Measurements from ENCODE around the gene OR10A3. TPM values are rescaled to one million over a fixed set of nuclear protein-coding genes. Genes with fewer than 3 reads are reported as not detected.
A peak's percentile ranks its signal among the peaks of the same experiment; 100 is the strongest.

The OR10A3 gene
- total RNA-seq, 1 donor from 2014 or later, result not detected

GRCh38 chr11:7909585-7910285, 31.8 kb downstream of the OR10A3 start:
- H3K27me3 Mint-ChIP-seq (ENCODE audit: low read depth, unreplicated experiment), result no peaks in the 10 kb centered on the region
- Histone ChIP-seq H3K9ac (ENCODE audit: low read length) (no peak overlapping the region), H2AFZ (ENCODE audit: low read depth, low read length) (no peak overlapping the region), H3K4me2 (ENCODE audit: low read length) (no peak overlapping the region), H4K20me1 (ENCODE audit: insufficient read depth, low read length) (no peaks in the 10 kb centered on the region), H3K79me2 (ENCODE audit: insufficient read depth, low read length) (no peaks in the 10 kb centered on the region), H3K9me3 (ENCODE audit: insufficient read depth, low read depth, low read length) (no peaks in the 10 kb centered on the region), H3K27me3 (ENCODE audit: insufficient read depth, low read length) (no peaks in the 10 kb centered on the region), H3K36me3 (ENCODE audit: insufficient read depth, low read length) (no peaks in the 10 kb centered on the region), H3K4me3 (ENCODE audit: insufficient read depth, low read depth, low read length) (no peak overlapping the region), H3K27ac (ENCODE audit: low read depth, low read length) (no peak overlapping the region), H3K4me1 (ENCODE audit: insufficient read depth, low read length) (peaks cover 4% of the 10 kb centered on the region)
- H3K36me3 Mint-ChIP-seq (ENCODE audit: low read depth, unreplicated experiment), result no peaks in the 10 kb centered on the region
- peaks cover 30% of the 10 kb centered on the region for H3K4me1 Mint-ChIP-seq (ENCODE audit: low read depth, unreplicated experiment)
- H3K4me3 Mint-ChIP-seq (ENCODE audit: unreplicated experiment), result no peak overlapping the region
- H3K27ac Mint-ChIP-seq (ENCODE audit: unreplicated experiment), result no peak overlapping the region
- peaks cover 2% of the 10 kb centered on the region for H3K9me3 Mint-ChIP-seq (ENCODE audit: unreplicated experiment)
- TF ChIP-seq EZH2 (IDR thresholded peaks at IDR 0.05; ENCODE audit: insufficient read depth, low read length) (no peak), CTCF (IDR thresholded peaks at IDR 0.05; ENCODE audit: insufficient read depth, low read depth, low read length) (no peak)
- FAIRE-seq (no peak), DNase-seq (ENCODE audit: low read depth) (no peak)

- H3K27ac ChIP-seq (ENCODE audit: low read depth, low read length), result no peak overlapping the region
- H3K9me3 ChIP-seq (ENCODE audit: insufficient read depth, low read depth, low read length), result no peaks in the 10 kb centered on the region
- Mint-ChIP-seq H3K36me3 (ENCODE audit: low read depth, unreplicated experiment) (no peaks in the 10 kb centered on the region), H3K27ac (ENCODE audit: unreplicated experiment) (peak overlapping the region; percentile 84), H3K9me3 (ENCODE audit: unreplicated experiment) (no peaks in the 10 kb centered on the region), H3K4me1 (ENCODE audit: low read depth, unreplicated experiment) (peaks cover 42% of the 10 kb centered on the region), H3K4me3 (ENCODE audit: unreplicated experiment) (no peak overlapping the region), H3K27me3 (ENCODE audit: low read depth, unreplicated experiment) (no peaks in the 10 kb centered on the region)
- no peaks in the 10 kb centered on the region for H3K79me2 ChIP-seq (ENCODE audit: insufficient read depth, low read length)
- no peaks in the 10 kb centered on the region for H3K36me3 ChIP-seq (ENCODE audit: insufficient read depth, low read length)
- H3K4me3 ChIP-seq (ENCODE audit: insufficient read depth, low read depth, low read length), result no peak overlapping the region
- TF ChIP-seq EZH2 (IDR thresholded peaks at IDR 0.05; ENCODE audit: insufficient read depth, low read length) (no peak), CTCF (IDR thresholded peaks at IDR 0.05; ENCODE audit: insufficient read depth, low read depth, low read length) (no peak)
- no peak overlapping the region for H3K4me2 ChIP-seq (ENCODE audit: low read length)
- H3K27me3 ChIP-seq (ENCODE audit: insufficient read depth, low read length), result peaks cover 3% of the 10 kb centered on the region
- no peaks in the 10 kb centered on the region for H4K20me1 ChIP-seq (ENCODE audit: insufficient read depth, low read length)
- H2AFZ ChIP-seq (ENCODE audit: low read depth, low read length), result no peak overlapping the region
- DNase-seq (ENCODE audit: low read depth), result peak; percentile 60
- no peak for FAIRE-seq
- no peak overlapping the region for H3K9ac ChIP-seq (ENCODE audit: low read length)
- peaks cover 7% of the 10 kb centered on the region for H3K4me1 ChIP-seq (ENCODE audit: insufficient read depth, low read length)
Observed at GRCh38 chr11:7907121-7907520, 34.4 kb downstream of the OR10A3 start.

- no peaks in the 10 kb centered on the region for H3K36me3 Mint-ChIP-seq (ENCODE audit: low read depth, unreplicated experiment)
- Histone ChIP-seq H3K36me3 (ENCODE audit: insufficient read depth, low read length) (no peaks in the 10 kb centered on the region), H3K79me2 (ENCODE audit: insufficient read depth, low read length) (no peaks in the 10 kb centered on the region), H4K20me1 (ENCODE audit: insufficient read depth, low read length) (no peaks in the 10 kb centered on the region), H3K4me2 (ENCODE audit: low read length) (no peak overlapping the region), H3K9me3 (ENCODE audit: insufficient read depth, low read depth, low read length) (no peaks in the 10 kb centered on the region), H3K27ac (ENCODE audit: low read depth, low read length) (no peak overlapping the region), H3K9ac (ENCODE audit: low read length) (no peak overlapping the region), H2AFZ (ENCODE audit: low read depth, low read length) (no peak overlapping the region), H3K4me3 (ENCODE audit: insufficient read depth, low read depth, low read length) (no peak overlapping the region), H3K27me3 (ENCODE audit: insufficient read depth, low read length) (peaks cover 3% of the 10 kb centered on the region), H3K4me1 (ENCODE audit: insufficient read depth, low read length) (peaks cover 7% of the 10 kb centered on the region)
- no peak for DNase-seq (ENCODE audit: low read depth)
- FAIRE-seq, result no peak
- peak overlapping the region; percentile 84 for H3K27ac Mint-ChIP-seq (ENCODE audit: unreplicated experiment)
- no peak for TF ChIP-seq EZH2 (IDR thresholded peaks at IDR 0.05; ENCODE audit: insufficient read depth, low read length)
- H3K4me1 Mint-ChIP-seq (ENCODE audit: low read depth, unreplicated experiment), result peaks cover 44% of the 10 kb centered on the region
- peak overlapping the region; percentile 77 for H3K4me3 Mint-ChIP-seq (ENCODE audit: unreplicated experiment)
- no peaks in the 10 kb centered on the region for H3K27me3 Mint-ChIP-seq (ENCODE audit: low read depth, unreplicated experiment)
- H3K9me3 Mint-ChIP-seq (ENCODE audit: unreplicated experiment), result no peaks in the 10 kb centered on the region
Observed at GRCh38 chr11:7906481-7906880, 35.0 kb downstream of the OR10A3 start.

Data from astrocyte (in vitro differentiated cells and primary cell).